GM23338 (cell line): ENCODE results near the gene ANKRD1.

Source experiments
- CTCF ChIP-seq, 2 experiments: fragments of 200-600 bp in 1 of 2; sonication (generic) in 1 of 2; conservative IDR thresholded peaks; 2 replicates each; pipeline versions ENCODE4 v1.5.1 to v1.6.1; 2016 to 2017; ENCODE audit warnings: antibody characterized with exemption in 2 of 2, low read depth in 2 of 2, mild to moderate bottlenecking in 2 of 2, moderate library complexity in 1 of 2
- EZH2 ChIP-seq: fragments of 200-600 bp; sonication (generic); IDR thresholded peaks from one replicate; pipeline ENCODE4 v1.8.0; 2017; ENCODE audit warnings: antibody characterized with exemption, mild to moderate bottlenecking, low read depth; ENCODE audit not compliant: unreplicated experiment
- EZH2phosphoT487 ChIP-seq: fragments of 200-600 bp; sonication (generic); IDR thresholded peaks from one replicate; pipeline ENCODE4 v1.8.1; 2018; ENCODE audit warnings: antibody characterized with exemption; ENCODE audit not compliant: unreplicated experiment
- JUNB ChIP-seq: IDR thresholded peaks from one replicate; pipeline ENCODE4 v1.6.1; 2016; ENCODE audit warnings: antibody characterized with exemption; ENCODE audit not compliant: unreplicated experiment
- NANOG ChIP-seq: IDR thresholded peaks from 2 replicates; pipeline ENCODE4 v1.6.1; 2016; ENCODE audit warnings: antibody characterized with exemption, borderline replicate concordance
- POLR2AphosphoS5 ChIP-seq: IDR thresholded peaks from 2 replicates; pipeline ENCODE4 v1.6.1; 2016; ENCODE audit warnings: antibody characterized with exemption, low read depth

- peak; percentile 80 to 92 for TF ChIP-seq CTCF (conservative IDR thresholded peaks at IDR 0.05; ENCODE audit: low read depth in 2 of 2)
- TF ChIP-seq EZH2 = no peak
- TF ChIP-seq EZH2phosphoT487 = no peak
- no peak for TF ChIP-seq JUNB
- TF ChIP-seq NANOG = no peak
- TF ChIP-seq POLR2AphosphoS5 = no peak
These were observed 57.9 kb downstream of the ANKRD1 start for GRCh38 chr10:90862908-90863514.
